DND-41 (cell line): ENCODE results near the gene DLGAP1.

ENCODE experiments used
- EZH2 ChIP-seq: IDR thresholded peaks from 3 replicates; pipeline ENCODE4 v1.6.1; 2012; ENCODE audit warnings: borderline replicate concordance, low read depth, mild to moderate bottlenecking, moderate library complexity, low read length, inconsistent platforms; ENCODE audit not compliant: severe bottlenecking
- TF ChIP-seq, protein P1 (sequence below): IDR thresholded peaks from 2 replicates; pipeline ENCODE4 v1.5.1; 2012; ENCODE audit warnings: borderline replicate concordance, low read length, moderate library complexity, mild to moderate bottlenecking; ENCODE audit not compliant: poor library complexity, severe bottlenecking; ENCODE audit errors: extremely low read depth

DNA sequence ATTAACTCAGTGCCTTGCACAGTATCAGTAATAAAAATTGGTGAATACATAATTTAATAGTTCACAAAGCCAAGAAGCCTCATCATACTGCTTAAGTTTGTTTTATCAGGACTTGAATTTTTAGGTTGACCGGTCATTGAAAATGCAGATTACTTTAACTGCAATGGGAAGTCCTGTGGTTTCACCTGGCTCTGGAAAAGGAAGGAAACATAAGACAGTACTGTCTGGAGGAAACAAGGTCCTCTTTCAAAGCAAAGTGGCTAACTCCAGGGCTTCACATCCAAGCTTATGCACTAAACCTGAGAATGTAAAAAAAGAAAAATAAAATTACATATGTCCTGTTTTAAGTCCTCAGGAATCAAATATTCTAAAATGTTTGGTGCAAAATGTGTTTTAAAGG is 119.7 kb downstream of the DLGAP1 start:
- TF ChIP-seq, protein P1, sequence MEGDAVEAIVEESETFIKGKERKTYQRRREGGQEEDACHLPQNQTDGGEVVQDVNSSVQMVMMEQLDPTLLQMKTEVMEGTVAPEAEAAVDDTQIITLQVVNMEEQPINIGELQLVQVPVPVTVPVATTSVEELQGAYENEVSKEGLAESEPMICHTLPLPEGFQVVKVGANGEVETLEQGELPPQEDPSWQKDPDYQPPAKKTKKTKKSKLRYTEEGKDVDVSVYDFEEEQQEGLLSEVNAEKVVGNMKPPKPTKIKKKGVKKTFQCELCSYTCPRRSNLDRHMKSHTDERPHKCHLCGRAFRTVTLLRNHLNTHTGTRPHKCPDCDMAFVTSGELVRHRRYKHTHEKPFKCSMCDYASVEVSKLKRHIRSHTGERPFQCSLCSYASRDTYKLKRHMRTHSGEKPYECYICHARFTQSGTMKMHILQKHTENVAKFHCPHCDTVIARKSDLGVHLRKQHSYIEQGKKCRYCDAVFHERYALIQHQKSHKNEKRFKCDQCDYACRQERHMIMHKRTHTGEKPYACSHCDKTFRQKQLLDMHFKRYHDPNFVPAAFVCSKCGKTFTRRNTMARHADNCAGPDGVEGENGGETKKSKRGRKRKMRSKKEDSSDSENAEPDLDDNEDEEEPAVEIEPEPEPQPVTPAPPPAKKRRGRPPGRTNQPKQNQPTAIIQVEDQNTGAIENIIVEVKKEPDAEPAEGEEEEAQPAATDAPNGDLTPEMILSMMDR, result no peak
- TF ChIP-seq EZH2, result no peak
